OCI-M1 (cell line): ENCODE measurements around the gene HOXD9.

Experiments used
- DNase-seq: peaks from one replicate; lab custom pipeline; 2025; lab: John Stamatoyannopoulos, UW

Gene HOXD9

GRCh38 chr2:176124947-176125771 is 2.6 kb downstream of the HOXD9 start:
- DNase-seq = no peak

- no peak for DNase-seq
Measured at GRCh38 chr2:176125772-176126054, 3.2 kb downstream of the HOXD9 start.

GRCh38 chr2:176126929-176127773 is 4.6 kb downstream of the HOXD9 start:
- DNase-seq = peak; percentile 79

- DNase-seq = no peak
Measured at GRCh38 chr2:176127774-176128072, 5.2 kb downstream of the HOXD9 start.

GRCh38 chr2:176128172-176128981 is 5.9 kb downstream of the HOXD9 start:
- DNase-seq = no peak

GRCh38 chr2:176128982-176129796 is 6.7 kb downstream of the HOXD9 start, which contains the start of gene HOXD8:
Gene HOXD8 (plus strand): TSS chr2:176129705. CDS start chr2:176130367, 662 bp downstream.
- no peak for DNase-seq

GRCh38 chr2:176129813-176130146 is 7.3 kb downstream of the HOXD9 start:
- DNase-seq = no peak

- DNase-seq = no peak
Measured at GRCh38 chr2:176130147-176130956, 7.8 kb downstream of the HOXD9 start.

GRCh38 chr2:176130957-176131847 is 8.7 kb downstream of the HOXD9 start:
- DNase-seq = no peak

GRCh38 chr2:176131848-176132158 is 9.3 kb downstream of the HOXD9 start:
- DNase-seq = no peak

- peak; percentile 68 for DNase-seq
Measured at GRCh38 chr2:176132205-176133171, 10.0 kb downstream of the HOXD9 start.

- DNase-seq = no peak
Measured at GRCh38 chr2:176133389-176133788, 10.9 kb downstream of the HOXD9 start.

- no peak for DNase-seq
Measured at GRCh38 chr2:176134035-176134434, 11.5 kb downstream of the HOXD9 start.

- DNase-seq = peak; percentile 57
Measured at GRCh38 chr2:176135035-176135440, 12.5 kb downstream of the HOXD9 start.

- peak; percentile 25 for DNase-seq
Measured at GRCh38 chr2:176136374-176137251, 14.1 kb downstream of the HOXD9 start.

GRCh38 chr2:176137252-176137580 is 14.7 kb downstream of the HOXD9 start:
- DNase-seq = no peak

GRCh38 chr2:176137906-176138305 is 15.4 kb downstream of the HOXD9 start:
- no peak for DNase-seq

- DNase-seq = no peak
Measured at GRCh38 chr2:176138526-176138922, 16.0 kb downstream of the HOXD9 start.
